ENCODE data around the gene PRELP.
"Not testable (repeated sequence)": the region's sequence is repeated elsewhere in the genome, so short reads cannot be mapped to it uniquely, and the experiment has no call there.

The PRELP gene

DNA sequence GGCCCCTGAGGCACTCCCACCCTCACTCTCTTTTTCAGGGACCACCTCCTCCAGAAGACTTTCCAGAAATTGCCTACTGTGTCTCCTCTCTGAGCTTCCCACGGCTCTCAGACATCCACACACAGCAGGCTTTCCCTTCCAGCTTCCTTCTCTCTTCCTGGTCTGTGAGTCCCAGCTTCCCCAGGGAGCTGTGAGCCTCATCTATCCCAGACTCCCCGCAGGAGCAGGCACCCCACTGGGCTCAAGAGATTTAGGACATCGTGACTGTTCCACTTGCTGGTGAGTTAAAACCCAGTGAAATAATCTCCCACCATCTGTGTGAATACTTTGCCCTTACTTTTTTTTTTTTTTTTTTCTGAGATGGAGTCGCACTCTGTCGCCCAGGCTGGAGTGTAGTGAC is 22.0 kb upstream of the PRELP start:
- DNase-seq (ENCODE audit: low spot score), result no peak

DNA sequence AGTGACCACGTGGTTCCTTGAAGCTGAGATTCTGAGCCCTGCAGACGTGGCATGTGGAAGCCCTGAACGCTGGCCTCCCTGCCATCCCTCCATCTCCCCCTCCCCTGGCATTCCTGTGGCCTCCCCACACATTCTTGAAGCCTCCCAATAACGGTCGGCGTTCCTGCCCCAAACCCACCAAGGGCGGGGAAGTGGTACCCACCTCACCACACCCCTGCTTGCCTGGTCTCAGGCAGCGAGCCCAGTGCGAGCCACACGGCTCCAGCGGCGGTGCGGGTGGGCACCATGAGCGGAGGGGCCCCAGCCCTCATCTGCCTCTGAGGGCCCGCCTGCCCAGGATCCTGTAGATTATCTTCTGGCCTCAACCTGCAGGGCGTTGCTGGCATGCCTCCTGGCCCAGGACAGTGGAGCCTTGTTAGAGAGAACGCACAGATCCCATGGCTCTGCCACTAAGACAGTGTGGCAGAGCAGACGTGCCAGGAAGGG is 20.6 kb upstream of the PRELP start:
- no peak for DNase-seq (ENCODE audit: low spot score)

DNA sequence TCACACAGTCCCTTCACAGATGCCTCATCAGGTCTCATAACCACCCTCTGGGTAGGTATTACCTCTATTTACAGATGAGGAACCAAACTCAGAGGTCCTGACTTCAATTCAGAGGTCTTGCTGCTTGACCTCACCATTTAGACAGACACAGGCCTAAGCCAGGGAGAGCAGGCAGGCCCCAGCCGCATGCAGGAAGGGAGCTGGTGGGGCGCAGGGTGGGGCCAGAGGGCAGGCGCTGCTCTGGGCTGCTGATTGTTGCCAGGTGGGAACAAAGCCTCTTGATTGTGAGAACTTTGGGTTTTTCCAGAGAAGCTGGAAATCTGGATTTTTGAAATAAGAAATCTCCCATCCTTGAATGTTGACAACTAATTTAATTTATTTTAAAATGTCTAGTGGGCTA is 19.9 kb upstream of the PRELP start:
- DNase-seq (ENCODE audit: low spot score), result no peak

DNA sequence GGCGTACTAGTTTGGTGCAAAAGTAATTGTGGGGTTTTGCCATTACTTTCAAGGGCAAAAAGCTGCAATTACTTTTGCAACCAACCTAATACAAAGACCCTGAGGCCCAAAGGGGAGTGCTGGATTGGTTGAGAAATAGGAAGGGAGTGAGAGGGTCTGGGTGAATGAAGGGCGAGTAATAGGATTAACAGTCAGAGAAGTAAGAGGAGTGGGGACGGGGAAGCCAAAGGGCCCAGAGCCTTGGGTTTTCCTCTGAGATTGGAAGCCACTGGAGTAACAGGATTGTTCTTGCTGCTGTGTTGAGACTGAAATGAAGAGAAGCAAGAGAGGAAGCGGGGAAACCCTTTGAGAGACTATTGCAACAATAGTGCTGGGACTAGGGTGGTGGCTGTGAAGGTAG is 19.0 kb upstream of the PRELP start:
- DNase-seq (ENCODE audit: low spot score), result no peak

DNA sequence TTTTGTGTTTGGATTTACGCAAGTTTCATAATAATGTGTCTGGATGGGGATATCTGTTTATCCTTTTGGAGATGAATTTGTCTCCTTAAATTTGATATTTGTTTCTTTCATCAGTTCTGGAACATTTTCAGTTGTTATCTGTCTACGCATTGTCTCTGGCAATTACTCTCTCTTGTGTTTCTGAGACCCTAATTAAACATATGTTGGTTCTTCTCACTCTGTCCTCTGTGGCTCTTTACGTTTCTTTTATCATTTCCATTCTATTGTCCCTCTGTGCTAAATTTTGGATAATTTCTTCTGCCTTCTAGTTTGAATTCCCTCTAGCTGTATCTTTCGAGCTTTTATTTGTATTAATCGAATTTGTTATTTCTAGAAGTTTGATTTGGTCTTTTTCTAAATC is 17.5 kb upstream of the PRELP start:
- no peak for DNase-seq (ENCODE audit: low spot score)

DNA sequence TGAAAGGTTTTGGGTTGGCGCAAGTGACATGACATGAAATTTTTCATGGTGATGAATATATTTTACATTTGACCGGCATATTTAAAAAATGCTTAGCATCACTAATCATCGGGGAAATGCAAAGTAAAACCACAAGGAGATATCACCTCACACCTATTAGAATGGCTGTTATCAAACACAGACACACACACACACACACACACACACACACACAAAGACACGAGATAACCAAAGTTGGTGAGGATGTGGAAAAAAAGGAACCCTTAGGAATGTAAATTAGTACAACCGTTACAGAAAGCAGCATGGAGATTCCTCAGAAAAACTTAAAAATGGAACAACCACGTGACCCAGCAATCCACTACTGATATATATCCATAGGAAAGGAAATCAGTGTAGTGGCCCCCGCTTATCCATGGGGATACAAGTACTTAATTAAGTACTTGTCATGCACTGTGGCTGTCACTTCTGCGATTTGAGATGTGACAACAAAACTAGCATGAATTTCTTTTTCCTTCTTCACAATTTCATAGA is 15.9 kb upstream of the PRELP start:
- no peak for DNase-seq (ENCODE audit: low spot score)

DNA sequence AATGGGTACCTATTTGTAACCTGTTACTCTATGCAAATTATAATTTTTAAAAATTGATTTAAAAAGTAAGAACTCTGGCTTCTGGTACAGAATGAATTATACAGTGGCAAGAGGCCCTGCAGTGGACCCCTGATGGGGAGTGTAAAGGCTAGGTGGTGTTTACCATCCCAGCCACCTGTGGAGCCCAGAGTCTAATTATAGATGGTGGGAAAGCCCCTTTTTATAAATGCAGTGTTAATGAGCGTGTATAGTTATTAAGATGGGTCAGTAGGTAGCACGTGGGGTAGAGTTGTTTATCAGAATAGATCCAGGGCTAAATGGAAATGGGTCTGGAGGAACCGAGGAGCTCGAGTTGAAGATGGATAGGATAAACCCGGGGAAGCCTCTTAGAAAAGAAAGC is 13.9 kb upstream of the PRELP start:
- DNase-seq (ENCODE audit: low spot score), result no peak

DNA sequence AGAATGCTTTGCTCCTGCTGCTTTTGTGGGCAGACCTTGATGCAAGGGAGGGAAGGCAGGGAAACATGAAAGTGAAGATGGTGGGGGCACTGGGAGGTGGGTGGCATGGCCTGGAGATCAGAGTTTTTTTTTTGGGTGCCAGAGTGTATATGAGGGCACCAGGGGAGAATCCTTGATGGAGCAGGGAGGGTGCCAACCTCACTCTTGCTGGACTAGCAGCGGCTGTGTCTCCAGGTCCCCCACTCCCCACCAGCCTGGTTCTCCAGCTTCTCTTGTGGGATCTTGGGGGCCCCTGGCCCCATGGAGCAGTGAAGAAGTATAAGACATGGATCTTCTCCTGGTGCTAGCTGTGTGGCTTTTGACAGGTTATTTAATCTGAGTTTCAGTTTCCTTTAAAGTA is 13.5 kb upstream of the PRELP start:
- no peak for DNase-seq (ENCODE audit: low spot score)

DNA sequence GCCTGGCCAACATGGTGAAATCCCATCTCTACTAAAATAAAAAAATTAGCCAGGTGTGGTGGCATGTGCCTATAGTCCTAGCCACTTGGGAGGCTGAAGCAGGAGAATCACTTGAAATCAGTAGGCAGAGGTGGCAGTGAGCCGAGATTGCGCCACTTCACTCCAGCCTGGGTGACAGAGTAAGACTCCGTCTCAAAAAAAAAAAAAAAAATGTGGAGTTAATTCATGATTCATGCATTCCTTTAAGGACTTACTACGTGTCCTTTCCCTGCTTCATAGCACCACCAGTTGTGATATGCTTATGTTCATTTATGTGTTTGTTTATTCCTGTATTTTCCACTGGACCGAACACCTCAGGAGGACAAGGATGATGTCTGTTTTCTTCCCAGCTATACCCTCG is 12.7 kb upstream of the PRELP start:
- DNase-seq (ENCODE audit: low spot score), result no peak

DNA sequence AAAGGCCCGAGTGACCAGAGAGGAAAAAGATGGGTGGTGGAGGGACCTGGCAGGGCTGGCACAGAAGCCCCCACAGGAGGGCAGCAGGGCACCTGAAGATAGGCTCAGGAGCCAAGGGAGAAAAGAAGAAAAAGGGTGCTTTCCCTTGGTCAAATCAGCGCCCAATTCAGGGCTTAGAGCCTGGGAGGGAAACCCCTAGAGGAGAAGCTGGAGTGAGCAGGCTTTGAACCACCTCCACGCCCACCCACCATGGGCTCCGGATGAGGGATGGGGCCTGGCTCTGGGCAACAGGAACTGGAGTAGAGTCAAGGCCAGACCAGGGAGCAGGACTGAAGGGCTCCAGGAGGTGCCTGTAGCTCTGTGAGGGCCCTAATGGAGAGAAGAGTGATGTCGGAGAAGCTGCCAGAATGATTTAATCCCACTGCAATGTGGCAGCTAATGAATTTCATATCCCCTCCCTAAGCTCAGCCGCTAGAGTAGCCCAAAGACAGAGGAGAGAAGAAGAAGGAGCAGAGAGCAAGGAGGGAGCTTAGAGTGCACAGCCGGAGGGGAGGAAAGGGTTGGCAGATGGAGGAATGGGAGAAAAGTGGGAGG is 12.0 kb upstream of the PRELP start:
- DNase-seq (ENCODE audit: low spot score), result no peak

DNA sequence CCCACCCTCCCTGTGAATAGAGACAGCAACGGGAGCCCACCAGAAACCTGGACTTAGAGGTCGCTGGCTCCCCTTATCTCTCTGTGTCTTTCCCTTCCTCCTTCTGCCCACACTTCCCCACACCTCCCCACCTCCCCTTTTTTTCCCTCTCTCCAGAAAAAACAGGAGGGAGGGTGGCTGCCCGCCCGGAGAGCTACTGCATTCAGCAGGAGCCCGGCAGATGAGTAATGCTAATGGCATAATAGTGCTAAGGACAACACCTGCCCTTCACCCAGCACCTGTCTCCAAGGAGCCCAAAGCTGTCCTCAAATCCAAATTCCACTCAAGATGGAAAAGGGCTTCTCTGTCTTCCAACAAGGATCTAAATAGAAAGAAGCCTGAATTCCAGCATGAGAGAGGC is 11.4 kb upstream of the PRELP start:
- no peak for DNase-seq (ENCODE audit: low spot score)

DNA sequence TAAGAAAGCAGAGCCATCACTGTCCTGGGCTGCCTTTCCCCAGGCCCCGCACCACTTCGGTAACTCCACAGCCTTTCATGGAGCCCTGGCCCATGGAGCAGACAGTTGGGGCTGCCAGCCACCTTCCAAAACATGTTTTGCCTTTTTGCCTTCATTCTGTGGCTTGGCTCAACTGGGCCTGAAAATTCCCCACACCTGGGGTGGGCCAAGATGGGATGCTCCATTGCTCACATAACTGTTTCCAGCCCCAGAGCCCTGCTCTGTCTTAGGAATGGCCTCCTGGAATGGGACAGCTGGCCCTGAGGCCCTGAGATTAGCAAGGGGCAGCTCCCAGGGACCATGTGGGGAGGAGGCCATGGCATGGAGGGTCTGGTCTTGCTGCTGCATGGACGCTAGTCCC is 10.9 kb upstream of the PRELP start:
- no peak for DNase-seq (ENCODE audit: low spot score)

DNA sequence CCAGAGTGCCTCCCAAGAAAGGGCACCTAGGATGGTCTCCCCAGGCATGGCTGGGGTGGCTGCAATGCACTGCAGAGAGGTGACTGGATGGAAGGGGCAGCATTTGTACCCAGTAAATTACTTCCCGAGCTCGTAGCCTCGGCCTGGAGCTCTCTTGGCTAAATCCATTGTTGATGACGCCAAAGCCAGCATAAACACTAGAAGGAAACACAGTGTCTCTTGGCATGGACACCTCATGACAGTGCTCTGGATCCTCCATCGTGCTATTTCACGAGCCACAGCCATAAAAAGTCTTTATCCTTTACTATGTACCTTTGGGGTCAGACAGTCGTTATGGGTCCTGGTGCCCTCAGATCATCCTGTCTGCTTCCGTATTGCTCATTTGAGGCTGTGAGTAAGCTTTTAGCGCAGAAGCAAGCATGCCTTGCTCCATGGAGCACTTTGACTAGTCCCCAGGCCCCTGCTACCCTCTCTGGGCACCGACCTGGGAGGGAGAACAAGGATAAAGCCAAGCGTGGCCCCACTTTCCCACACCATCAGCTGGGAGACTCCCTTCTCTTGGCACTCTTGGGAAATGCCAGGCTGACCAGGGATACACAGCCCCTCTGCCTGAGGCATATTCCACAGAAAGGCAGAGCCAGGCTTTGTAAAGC is 10.3 kb upstream of the PRELP start:
- DNase-seq (ENCODE audit: low spot score), result no peak

DNA sequence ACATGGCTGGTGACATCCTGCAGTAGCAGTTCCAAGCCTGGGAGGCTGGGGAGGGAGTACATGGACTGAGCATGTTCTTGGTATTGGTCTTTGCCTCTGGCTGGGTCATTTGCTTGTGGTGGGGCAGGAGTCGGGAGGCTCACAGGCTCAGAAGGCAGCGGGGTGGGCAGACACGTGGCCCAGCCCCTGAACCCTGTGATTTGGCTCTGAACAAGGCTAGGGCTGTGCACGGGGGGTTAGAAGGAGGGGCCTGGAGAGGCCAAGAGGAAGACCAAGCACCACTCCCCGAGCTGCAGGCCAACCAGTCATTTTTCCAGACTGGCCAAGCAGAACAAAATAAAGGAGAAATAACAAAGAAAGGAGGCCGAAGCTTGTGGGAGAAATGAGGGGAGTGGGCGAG is 9.7 kb upstream of the PRELP start:
- no peak for DNase-seq (ENCODE audit: low spot score)

DNA sequence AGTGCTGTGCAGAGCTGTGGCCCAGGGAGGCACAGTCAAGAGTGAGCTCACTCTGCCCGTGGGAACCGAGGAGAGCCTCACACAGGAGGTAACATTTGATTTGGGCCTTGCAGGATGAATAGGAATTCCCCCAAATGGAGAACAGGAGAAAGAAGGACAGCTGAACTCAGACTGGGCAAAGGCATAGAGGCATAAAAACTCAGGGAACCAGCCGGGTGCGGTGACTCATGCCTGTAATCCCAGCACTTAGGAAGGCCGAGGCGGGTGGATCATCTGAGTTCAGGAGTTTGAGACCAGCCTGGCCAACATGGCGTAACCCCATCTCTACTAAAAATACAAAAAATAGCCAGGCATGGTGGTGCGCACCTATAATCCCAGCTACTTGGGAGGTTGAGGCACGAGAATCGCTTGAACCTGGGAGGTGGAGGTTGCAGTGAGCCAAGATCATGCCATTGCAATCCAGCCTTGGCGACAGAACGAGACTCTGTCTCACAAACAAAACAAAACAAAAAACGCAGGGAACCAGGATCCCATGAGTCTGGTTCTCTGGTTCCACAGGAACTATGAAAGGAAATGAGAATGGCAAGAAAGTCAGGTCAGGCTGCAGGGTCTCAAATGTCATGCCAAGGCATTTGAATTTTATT is 8.6 kb upstream of the PRELP start:
- DNase-seq (ENCODE audit: low spot score), result not testable (repeated sequence)

DNA sequence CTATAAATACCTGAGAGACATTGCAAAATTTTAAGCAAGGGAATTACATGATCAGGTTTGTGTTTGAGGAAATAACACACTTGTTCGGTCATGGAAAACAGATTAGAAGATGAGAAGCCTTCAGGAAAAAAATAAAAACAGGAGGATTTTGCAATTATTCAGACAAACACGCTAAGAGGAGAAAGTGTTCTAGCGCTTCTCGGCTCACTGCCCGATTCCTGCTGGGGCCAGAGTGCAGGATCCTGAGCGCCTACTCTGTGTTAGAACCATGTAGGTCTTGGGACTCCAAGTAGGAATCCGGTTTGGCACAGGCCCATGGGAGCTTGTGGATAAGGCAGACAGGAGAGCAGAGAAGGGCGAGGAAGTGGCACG is 8.1 kb upstream of the PRELP start:
- no peak for DNase-seq (ENCODE audit: low spot score)

DNA sequence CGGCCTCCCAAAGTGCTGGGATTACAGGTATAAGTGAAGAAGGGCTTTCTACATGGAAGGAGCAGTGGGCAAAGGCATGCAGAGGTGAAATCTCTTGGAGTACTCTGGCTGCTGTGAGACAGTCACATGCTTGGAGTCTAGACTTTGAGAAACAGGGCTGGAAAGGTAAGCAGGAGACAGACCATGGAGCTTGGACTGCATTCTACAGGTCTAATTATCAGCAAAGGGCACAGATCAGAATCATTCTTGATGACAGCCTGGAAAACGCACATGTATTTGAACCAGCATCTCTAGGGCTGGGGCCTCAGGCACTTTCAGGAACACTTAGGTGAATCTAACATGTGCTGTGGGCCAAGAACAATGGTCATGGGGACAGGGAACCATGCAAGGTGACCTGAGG is 7.3 kb upstream of the PRELP start:
- DNase-seq (ENCODE audit: low spot score), result no peak

DNA sequence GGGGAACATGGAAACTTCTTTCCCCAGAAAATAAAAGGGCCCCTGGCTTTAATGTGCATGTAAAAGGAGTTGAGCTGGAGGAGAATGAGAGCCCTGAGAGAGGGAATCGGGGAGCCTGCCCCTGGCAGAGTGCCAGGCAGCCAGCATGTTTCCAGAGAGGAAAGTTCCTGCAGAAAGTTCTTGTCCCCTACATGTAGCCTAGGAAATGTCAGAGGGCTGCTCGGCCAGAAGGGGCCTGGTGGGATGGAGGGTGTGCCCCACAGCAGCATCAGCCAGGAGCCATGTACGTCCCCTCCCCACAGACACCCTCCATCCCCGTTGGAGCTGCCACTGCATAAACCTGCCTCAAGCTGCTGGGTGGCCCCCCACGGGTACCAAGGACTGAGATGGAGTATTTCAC is 5.4 kb upstream of the PRELP start:
- no peak for DNase-seq (ENCODE audit: low spot score)

DNA sequence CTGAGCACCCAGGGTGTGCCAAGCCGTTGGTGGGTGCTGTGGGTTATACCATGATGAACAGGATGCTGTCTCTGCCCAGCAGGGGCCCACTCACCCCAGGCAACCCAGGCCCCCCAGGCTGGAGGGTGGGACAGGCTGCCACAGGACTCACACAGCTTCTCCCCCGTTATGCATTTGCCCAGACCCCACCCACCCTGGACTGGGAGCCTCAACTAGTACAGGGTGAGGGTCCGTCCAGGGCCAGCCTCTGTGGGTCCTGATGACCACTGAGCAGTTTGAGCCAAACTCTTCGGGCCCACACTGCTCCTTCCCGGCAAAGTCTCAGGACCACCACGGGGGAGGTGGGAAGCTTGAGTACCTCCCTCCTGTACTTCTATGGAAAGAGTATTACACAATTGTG is 3.8 kb upstream of the PRELP start:
- no peak for DNase-seq (ENCODE audit: low spot score)

DNA sequence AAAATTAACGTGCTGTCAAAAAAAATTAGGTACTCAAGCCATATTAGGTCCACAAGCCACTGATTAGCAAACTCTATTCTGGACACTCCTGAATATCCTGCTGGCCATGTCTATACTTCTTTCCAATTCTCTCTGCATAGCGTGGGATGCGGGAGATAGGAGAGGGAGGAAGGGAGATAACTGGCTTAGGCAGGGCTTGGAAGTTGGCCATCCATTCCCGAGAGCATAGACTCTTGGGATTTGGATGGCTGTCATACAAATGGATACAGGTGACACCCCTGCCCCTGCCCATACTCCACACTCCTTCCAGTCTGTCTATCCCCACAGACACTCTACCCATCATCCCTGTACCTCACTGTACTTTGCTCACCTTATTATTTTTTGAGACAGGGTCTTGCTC is 2.3 kb upstream of the PRELP start:
- no peak for DNase-seq (ENCODE audit: low spot score)

DNA sequence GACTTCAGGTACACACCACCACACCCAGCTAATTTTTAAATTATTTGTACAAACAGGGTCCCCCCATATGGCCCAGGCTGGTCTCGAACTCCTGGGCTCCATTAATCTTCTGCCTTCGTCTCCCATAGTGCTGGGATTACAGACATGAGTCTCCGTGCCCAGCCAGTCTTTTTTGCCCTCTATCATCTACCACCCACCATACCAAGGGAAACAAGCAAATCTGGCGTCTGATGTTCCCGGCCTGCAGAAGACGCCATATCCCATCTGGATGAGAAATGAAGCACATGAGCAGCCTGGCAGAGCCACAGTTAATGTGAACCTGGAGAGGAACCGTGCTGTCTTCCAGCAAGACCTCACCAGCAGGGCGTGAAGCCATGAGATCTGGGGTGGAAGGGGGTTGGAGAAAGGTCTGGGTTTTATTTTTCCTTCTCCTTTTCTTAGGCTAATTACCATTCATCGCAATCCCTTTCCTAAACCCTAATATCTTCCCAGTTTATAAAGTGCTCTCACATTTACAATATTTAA is 1.8 kb upstream of the PRELP start:
- DNase-seq (ENCODE audit: low spot score), result no peak

DNA sequence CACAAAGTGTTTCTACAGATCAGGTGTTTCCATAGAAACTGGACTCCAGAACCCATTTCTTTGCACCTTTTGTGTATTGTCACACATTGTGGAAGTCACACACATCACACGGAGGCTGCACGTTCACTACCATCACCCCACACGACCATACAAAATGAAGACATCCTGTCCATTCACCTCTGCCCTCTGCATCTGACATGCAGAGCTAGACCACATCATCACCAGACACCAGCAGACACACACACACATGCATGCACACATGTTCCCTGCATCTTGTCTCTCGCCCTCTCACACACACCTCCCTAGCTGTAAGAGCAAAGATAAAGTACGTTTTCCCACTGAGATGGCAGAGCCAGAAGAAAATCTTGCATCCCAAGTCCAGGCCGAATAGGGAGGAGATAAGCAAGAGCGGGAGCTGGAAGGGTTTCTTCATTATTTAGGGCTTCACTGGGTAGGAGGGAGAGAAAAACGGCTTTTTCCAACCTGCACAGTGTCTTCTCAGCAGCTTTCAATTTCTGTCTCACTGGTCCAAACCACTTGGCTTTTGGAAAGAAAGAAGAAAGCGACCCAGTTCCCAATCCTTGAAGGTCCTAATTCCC is 709 bp downstream of the PRELP start:
- DNase-seq (ENCODE audit: low spot score), result no peak

DNA sequence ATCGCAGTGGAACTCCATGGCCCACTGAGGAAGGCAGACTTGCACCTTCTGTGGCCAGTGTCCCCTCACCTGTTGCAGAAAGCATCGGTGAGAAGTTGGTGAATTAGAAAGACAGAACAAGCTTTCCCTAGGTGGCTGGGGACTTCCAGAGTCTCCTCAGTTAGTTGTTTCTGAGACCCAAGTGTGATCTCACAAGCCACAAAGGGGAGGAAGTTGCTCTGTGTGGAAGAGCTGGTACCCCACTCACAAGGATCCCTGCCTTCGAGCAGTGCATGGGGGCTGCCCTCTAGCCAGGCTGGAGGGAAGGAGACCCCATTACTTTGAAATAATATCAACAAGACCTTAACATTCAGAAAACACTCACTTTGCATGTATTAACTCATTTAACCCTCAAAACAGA is 2.1 kb downstream of the PRELP start:
- no peak for DNase-seq (ENCODE audit: low spot score)
